ENCODE results near the gene DTNA. TPM values are rescaled to one million over a fixed set of nuclear protein-coding genes. Genes with fewer than 3 reads are reported as not detected.
A peak's percentile ranks its signal among the peaks of the same experiment; 100 is the strongest.

Gene DTNA
- total RNA-seq, 1 donor = 10.1 TPM

DNA sequence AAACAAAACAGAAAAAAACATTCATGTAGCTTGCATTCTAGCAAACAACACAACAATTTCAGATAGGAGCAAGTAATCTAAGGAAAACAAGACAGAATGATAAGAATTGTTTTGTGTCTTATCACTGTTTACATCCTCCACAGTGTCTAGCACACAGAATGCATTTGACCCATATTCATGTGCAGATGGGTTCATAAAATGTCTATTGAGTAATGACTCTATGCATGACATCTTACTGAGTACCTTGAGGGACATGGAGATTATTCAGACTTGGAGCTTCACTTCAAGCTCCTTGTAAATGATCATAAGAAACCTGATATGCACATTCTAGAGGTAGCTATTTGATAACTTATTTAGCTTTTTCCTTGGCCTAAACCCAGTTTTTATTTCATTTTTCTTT is 69.0 kb downstream of the DTNA start:
- Histone ChIP-seq H3K27me3 (ENCODE audit: insufficient read depth, low read length) (no peaks in the 10 kb centered on the region), H3K4me1 (ENCODE audit: insufficient read depth, low read length) (peaks cover 19% of the 10 kb centered on the region), H3K4me3 (ENCODE audit: insufficient read depth, low read length) (no peak overlapping the region), H3K4me2 (ENCODE audit: insufficient read depth, low read length) (no peak overlapping the region), H3K36me3 (ENCODE audit: insufficient read depth, low read length) (no peaks in the 10 kb centered on the region), H3K27ac (ENCODE audit: low read depth, low read length) (no peak overlapping the region), H3K79me2 (ENCODE audit: insufficient read depth, low read length) (no peaks in the 10 kb centered on the region), H4K20me1 (ENCODE audit: insufficient read depth, low read length) (no peaks in the 10 kb centered on the region), H3K9me3 (ENCODE audit: low read depth, low read length) (no peaks in the 10 kb centered on the region), H2AFZ (ENCODE audit: low read length) (no peak overlapping the region)
- TF ChIP-seq, protein P1, sequence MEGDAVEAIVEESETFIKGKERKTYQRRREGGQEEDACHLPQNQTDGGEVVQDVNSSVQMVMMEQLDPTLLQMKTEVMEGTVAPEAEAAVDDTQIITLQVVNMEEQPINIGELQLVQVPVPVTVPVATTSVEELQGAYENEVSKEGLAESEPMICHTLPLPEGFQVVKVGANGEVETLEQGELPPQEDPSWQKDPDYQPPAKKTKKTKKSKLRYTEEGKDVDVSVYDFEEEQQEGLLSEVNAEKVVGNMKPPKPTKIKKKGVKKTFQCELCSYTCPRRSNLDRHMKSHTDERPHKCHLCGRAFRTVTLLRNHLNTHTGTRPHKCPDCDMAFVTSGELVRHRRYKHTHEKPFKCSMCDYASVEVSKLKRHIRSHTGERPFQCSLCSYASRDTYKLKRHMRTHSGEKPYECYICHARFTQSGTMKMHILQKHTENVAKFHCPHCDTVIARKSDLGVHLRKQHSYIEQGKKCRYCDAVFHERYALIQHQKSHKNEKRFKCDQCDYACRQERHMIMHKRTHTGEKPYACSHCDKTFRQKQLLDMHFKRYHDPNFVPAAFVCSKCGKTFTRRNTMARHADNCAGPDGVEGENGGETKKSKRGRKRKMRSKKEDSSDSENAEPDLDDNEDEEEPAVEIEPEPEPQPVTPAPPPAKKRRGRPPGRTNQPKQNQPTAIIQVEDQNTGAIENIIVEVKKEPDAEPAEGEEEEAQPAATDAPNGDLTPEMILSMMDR (IDR thresholded peaks at IDR 0.05; ENCODE audit: extremely low read depth, low read depth, low read length) = no peak
- DNase-seq (ENCODE audit: insufficient read length, low spot score, missing footprints) = no peak

DNA sequence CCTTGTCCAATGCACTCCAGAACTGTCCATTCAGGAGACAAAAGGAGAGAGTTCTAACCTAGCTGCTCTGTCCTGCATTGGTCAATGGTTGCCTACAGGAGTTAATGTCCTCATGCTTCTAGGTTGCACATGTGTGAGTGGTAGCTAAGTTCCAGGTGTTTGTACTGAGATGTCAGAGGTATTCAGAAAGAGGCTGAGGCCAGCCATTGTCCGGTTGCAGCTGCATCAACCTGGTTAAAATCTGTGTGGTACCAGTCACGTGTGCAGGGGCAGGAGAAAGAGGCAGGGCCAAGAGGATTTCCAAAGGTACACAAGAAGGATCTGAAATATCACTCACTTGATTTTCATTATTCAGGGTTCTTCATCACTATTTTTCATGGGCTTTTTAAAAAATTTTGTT is 70.8 kb downstream of the DTNA start:
- TF ChIP-seq, protein P1 (IDR thresholded peaks at IDR 0.05; ENCODE audit: extremely low read depth, low read depth, low read length) = no peak
- H3K9me3 ChIP-seq (ENCODE audit: low read depth, low read length) = no peaks in the 10 kb centered on the region
- peak overlapping the region; percentile 12 for H2AFZ ChIP-seq (ENCODE audit: low read length)
- no peak overlapping the region for H3K27ac ChIP-seq (ENCODE audit: low read depth, low read length)
- H3K36me3 ChIP-seq (ENCODE audit: insufficient read depth, low read length) = no peaks in the 10 kb centered on the region
- no peak overlapping the region for H3K4me2 ChIP-seq (ENCODE audit: insufficient read depth, low read length)
- peaks cover 23% of the 10 kb centered on the region for H3K4me1 ChIP-seq (ENCODE audit: insufficient read depth, low read length)
- no peaks in the 10 kb centered on the region for H3K79me2 ChIP-seq (ENCODE audit: insufficient read depth, low read length)
- no peak overlapping the region for H3K4me3 ChIP-seq (ENCODE audit: insufficient read depth, low read length)
- H3K27me3 ChIP-seq (ENCODE audit: insufficient read depth, low read length) = no peaks in the 10 kb centered on the region
- no peaks in the 10 kb centered on the region for H4K20me1 ChIP-seq (ENCODE audit: insufficient read depth, low read length)
- no peak for DNase-seq (ENCODE audit: insufficient read length, low spot score, missing footprints)

DNA sequence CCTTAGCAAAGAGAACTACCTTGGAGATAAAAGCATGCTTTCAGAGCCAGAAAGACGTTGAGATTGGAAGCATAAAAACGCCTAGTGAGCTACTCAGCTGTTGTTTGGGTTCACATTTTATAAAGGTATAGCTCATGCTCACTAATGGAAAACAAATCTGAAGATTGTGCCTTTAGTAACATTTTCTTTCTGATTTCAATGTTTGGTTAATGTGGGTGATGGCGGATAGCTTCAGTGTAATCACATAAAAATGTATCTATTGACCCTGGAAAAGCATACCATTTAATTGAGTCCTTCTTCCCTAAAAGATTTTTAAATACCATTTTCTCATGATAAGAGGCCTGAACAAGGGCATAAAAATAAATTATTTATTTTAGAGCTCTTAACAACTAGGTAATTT is 73.4 kb downstream of the DTNA start:
- Histone ChIP-seq H3K36me3 (ENCODE audit: insufficient read depth, low read length) (no peaks in the 10 kb centered on the region), H3K4me3 (ENCODE audit: insufficient read depth, low read length) (peak overlapping the region; percentile 58), H3K9me3 (ENCODE audit: low read depth, low read length) (no peaks in the 10 kb centered on the region), H3K79me2 (ENCODE audit: insufficient read depth, low read length) (no peaks in the 10 kb centered on the region), H3K4me2 (ENCODE audit: insufficient read depth, low read length) (peak overlapping the region; percentile 80), H3K4me1 (ENCODE audit: insufficient read depth, low read length) (peaks cover 23% of the 10 kb centered on the region), H3K27ac (ENCODE audit: low read depth, low read length) (peak overlapping the region; percentile 69), H3K27me3 (ENCODE audit: insufficient read depth, low read length) (no peaks in the 10 kb centered on the region), H4K20me1 (ENCODE audit: insufficient read depth, low read length) (no peaks in the 10 kb centered on the region), H2AFZ (ENCODE audit: low read length) (peak overlapping the region; percentile 79)
- TF ChIP-seq, protein P1 (IDR thresholded peaks at IDR 0.05; ENCODE audit: extremely low read depth, low read depth, low read length) = no peak
- DNase-seq (ENCODE audit: insufficient read length, low spot score, missing footprints) = peak; percentile 58

DNA sequence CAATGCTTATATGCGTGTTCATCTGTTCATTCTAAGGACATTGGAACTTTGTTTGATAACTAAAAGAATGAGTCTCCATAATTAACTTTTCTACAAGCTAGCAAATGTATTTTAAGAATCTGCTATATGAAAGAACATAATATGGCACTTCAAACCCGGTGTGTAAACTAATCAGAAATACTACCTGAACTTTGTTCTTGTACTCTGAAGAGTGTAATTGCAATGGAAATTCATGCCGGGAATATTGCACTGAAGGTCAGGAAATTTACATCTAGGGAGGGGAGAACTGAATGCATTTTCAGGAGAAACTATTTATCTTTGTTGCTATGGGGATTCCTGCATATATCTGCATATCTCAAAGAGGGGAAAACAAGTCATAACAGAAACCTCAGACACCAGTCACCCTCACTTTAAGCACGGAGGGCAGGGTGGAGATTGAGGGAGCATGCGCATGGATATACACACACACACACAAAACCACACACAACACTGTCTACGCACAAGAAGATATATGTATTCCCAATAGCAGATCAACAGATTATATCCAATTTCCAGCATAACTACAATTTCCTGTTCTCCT is 76.2 kb downstream of the DTNA start:
- no peak overlapping the region for H2AFZ ChIP-seq (ENCODE audit: low read length)
- H3K36me3 ChIP-seq (ENCODE audit: insufficient read depth, low read length) = no peaks in the 10 kb centered on the region
- DNase-seq (ENCODE audit: insufficient read length, low spot score, missing footprints) = no peak
- peaks cover 23% of the 10 kb centered on the region for H3K4me1 ChIP-seq (ENCODE audit: insufficient read depth, low read length)
- H3K4me3 ChIP-seq (ENCODE audit: insufficient read depth, low read length) = no peak overlapping the region
- no peak overlapping the region for H3K27ac ChIP-seq (ENCODE audit: low read depth, low read length)
- no peak overlapping the region for H3K4me2 ChIP-seq (ENCODE audit: insufficient read depth, low read length)
- H4K20me1 ChIP-seq (ENCODE audit: insufficient read depth, low read length) = no peaks in the 10 kb centered on the region
- H3K27me3 ChIP-seq (ENCODE audit: insufficient read depth, low read length) = no peaks in the 10 kb centered on the region
- TF ChIP-seq, protein P1 (IDR thresholded peaks at IDR 0.05; ENCODE audit: extremely low read depth, low read depth, low read length) = no peak
- H3K79me2 ChIP-seq (ENCODE audit: insufficient read depth, low read length) = no peaks in the 10 kb centered on the region
- H3K9me3 ChIP-seq (ENCODE audit: low read depth, low read length) = no peaks in the 10 kb centered on the region
